HepG2 (cell line): Measurements from ENCODE around the gene CENPB. TPM values are rescaled to one million over a fixed set of nuclear protein-coding genes. Genes with fewer than 3 reads are reported as not detected.
A peak's percentile ranks its signal among the peaks of the same experiment; 100 is the strongest.

Source experiments
- CENPT ChIP-seq: sonication (generic); formaldehyde crosslinking; IDR thresholded peaks from 2 replicates; pipeline ENCODE4 v1.8.0; 2022; ENCODE audit warnings: low read depth, mild to moderate bottlenecking, moderate library complexity, missing genetic modification reagents
- E2F2 ChIP-seq: sonication (generic); formaldehyde crosslinking; IDR thresholded peaks from 2 replicates; pipeline ENCODE4 v1.4.0; 2020; ENCODE audit warnings: missing genetic modification reagents, borderline replicate concordance
- E2F5 ChIP-seq: sonication (generic); formaldehyde crosslinking; conservative IDR thresholded peaks from 2 replicates; pipeline ENCODE4 v1.4.0; 2020; ENCODE audit warnings: missing genetic modification reagents
- FOXP1 ChIP-seq, 2 experiments: fragments of 450-650 bp in 1 of 2; IDR thresholded peaks; 2 replicates each; pipeline ENCODE4 v1.6.1; 2017 to 2018; ENCODE audit warnings: antibody characterized with exemption in 1 of 2
- HNRNPK ChIP-seq: fragments of 200-400 bp; formaldehyde crosslinking; IDR thresholded peaks from 2 replicates; pipeline ENCODE4 v1.6.1; 2018; ENCODE audit warnings: low read length, low read depth, moderate library complexity, mild to moderate bottlenecking; ENCODE audit not compliant: poor library complexity, severe bottlenecking
- KMT2B ChIP-seq: IDR thresholded peaks from 2 replicates; pipeline ENCODE4 v1.6.1; 2016; ENCODE audit warnings: missing genetic modification reagents, missing compliant biosample characterization
- MNT ChIP-seq: fragments of 450-650 bp; IDR thresholded peaks from 2 replicates; pipeline ENCODE4 v1.6.1; 2016
- PBX2 ChIP-seq: IDR thresholded peaks from 2 replicates; pipeline ENCODE4 v1.6.1; 2016; ENCODE audit warnings: control low read depth
- XRCC5 ChIP-seq: fragments of 200-400 bp; formaldehyde crosslinking; optimal IDR thresholded peaks from 2 replicates; pipeline ENCODE3; 2017; ENCODE audit warnings: mild to moderate bottlenecking, low read length
- YEATS2 ChIP-seq: sonication (generic); formaldehyde crosslinking; IDR thresholded peaks from 2 replicates; pipeline ENCODE4 v1.4.0; 2020; ENCODE audit warnings: missing genetic modification reagents, borderline replicate concordance
- ZIK1 ChIP-seq: sonication (generic); formaldehyde crosslinking; IDR thresholded peaks from 2 replicates; pipeline ENCODE4 v1.5.0; 2020; ENCODE audit warnings: mild to moderate bottlenecking, low read depth, missing genetic modification reagents, borderline replicate concordance
- ZNF407 ChIP-seq: sonication (generic); formaldehyde crosslinking; IDR thresholded peaks from one replicate; pipeline ENCODE4 v1.5.1; 2020; ENCODE audit warnings: mild to moderate bottlenecking, missing genetic modification reagents; ENCODE audit errors: not compliant biosample characterization
- ZNF614 ChIP-seq: IDR thresholded peaks from 2 replicates; pipeline ENCODE4 v1.6.1; 2018; ENCODE audit warnings: missing biosample characterization, missing genetic modification reagents, inconsistent platforms, borderline replicate concordance
- ZNF768 ChIP-seq: sonication (generic); formaldehyde crosslinking; IDR thresholded peaks from 2 replicates; pipeline ENCODE4 v1.4.0; 2020; ENCODE audit warnings: missing genetic modification reagents
- ZNF841 ChIP-seq: sonication (generic); formaldehyde crosslinking; IDR thresholded peaks from 2 replicates; pipeline ENCODE4 v1.8.1; 2023; ENCODE audit warnings: missing genetic modification reagents, borderline replicate concordance
- polyA plus RNA-seq, 8 experiments: library from polyadenylated mRNA; depleted of rRNA in 3 of 8; stranded (reverse) in 7 of 8; unstranded in 1 of 8; fragments of >200 nt; fragmentation: Illumina TruSeq in 4 of 8; extraction: Trizol in 4 of 8; gene quantifications; 2 replicates each; pipeline versions ENCODE4 v1.2.1 to v1.2.3, GENCODE V29; 2011 to 2016; ENCODE audit warnings: low read depth in 4 of 8, missing spikeins in 1 of 8, mixed read lengths in 1 of 8; ENCODE audit not compliant: insufficient read depth in 1 of 8
- total RNA-seq, 5 experiments: library from RNA; depleted of rRNA; stranded (reverse); fragments of >200 nt; fragmentation: Illumina TruSeq; extraction: Trizol; gene quantifications; 2 replicates each; pipeline ENCODE4 v1.2.3, GENCODE V29; 2016; ENCODE audit warnings: low read depth in 1 of 5

Gene CENPB
- total and polyA plus RNA-seq, 2 of the 13 experiments (the other 11 are each of a cell fraction or from before 2014, with no cell fraction given) = 10.4 to 54.5 TPM

GRCh38 chr20:3777716-3778629 lies 8.6 kb downstream of the CENPB start (continued):
- no peak for TF ChIP-seq MNT
- no peak for TF ChIP-seq KMT2B (CRISPR knock-in tag)
- no peak for TF ChIP-seq PBX2 (CRISPR knock-in tag)
- no peak for TF ChIP-seq ZNF407 (CRISPR knock-in tag)
- peak; percentile 63; the same call in 1 of the 2 replicates for TF ChIP-seq ZNF768
- no peak for TF ChIP-seq ZNF841 (CRISPR knock-in tag)
- no peak for TF ChIP-seq E2F5 (CRISPR knock-in tag)
- TF ChIP-seq XRCC5 = peak; percentile 70
- no peak for TF ChIP-seq ZNF614 (CRISPR knock-in tag)
- no peak for TF ChIP-seq YEATS2 (CRISPR knock-in tag)
- TF ChIP-seq FOXP1 (IDR thresholded peaks at IDR 0.05) = no peak
- TF ChIP-seq FOXP1 (CRISPR knock-in tag; IDR thresholded peaks at IDR 0.05) = no peak
- peak; percentile 75; the same call in 1 of the 2 replicates for TF ChIP-seq CENPT (CRISPR knock-in tag)
- peak; percentile 45 for TF ChIP-seq HNRNPK
- TF ChIP-seq E2F2 (CRISPR knock-in tag) = no peak
- TF ChIP-seq ZIK1 = no peak
